Raji (cell line): ENCODE data around the gene OR51E1.

Experiments used
- POLR2A ChIP-seq: IDR thresholded peaks from 2 replicates; pipeline ENCODE4 v1.6.1; 2011; ENCODE audit warnings: low read depth, low read length, control low read depth; ENCODE audit not compliant: insufficient read depth

The OR51E1 gene

GRCh38 chr11:4639931-4640330 lies 3.9 kb upstream of the OR51E1 start:
- no peak for TF ChIP-seq POLR2A

- TF ChIP-seq POLR2A = no peak
These were observed 2.3 kb upstream of the OR51E1 start for GRCh38 chr11:4641501-4641900.

GRCh38 chr11:4642043-4642442 lies 1.7 kb upstream of the OR51E1 start:
- no peak for TF ChIP-seq POLR2A

GRCh38 chr11:4643076-4643475 lies 706 bp upstream of the OR51E1 start:
- no peak for TF ChIP-seq POLR2A

- no peak for TF ChIP-seq POLR2A
These were observed 451 bp downstream of the OR51E1 start for GRCh38 chr11:4644233-4644632.

GRCh38 chr11:4645974-4646373 lies 2.2 kb downstream of the OR51E1 start:
- no peak for TF ChIP-seq POLR2A

GRCh38 chr11:4647766-4648165 lies 4.0 kb downstream of the OR51E1 start:
- no peak for TF ChIP-seq POLR2A

GRCh38 chr11:4654635-4655369 lies 11.0 kb downstream of the OR51E1 start:
- no peak for TF ChIP-seq POLR2A

GRCh38 chr11:4658629-4659445 lies 15.1 kb downstream of the OR51E1 start:
- no peak for TF ChIP-seq POLR2A

GRCh38 chr11:4662876-4663275 lies 19.1 kb downstream of the OR51E1 start:
- no peak for TF ChIP-seq POLR2A

GRCh38 chr11:4664183-4664582 lies 20.4 kb downstream of the OR51E1 start:
- no peak for TF ChIP-seq POLR2A

- no peak for TF ChIP-seq POLR2A
These were observed 21.0 kb downstream of the OR51E1 start for GRCh38 chr11:4664786-4665185.

- TF ChIP-seq POLR2A = no peak
These were observed 21.6 kb downstream of the OR51E1 start for GRCh38 chr11:4665424-4665823.

- TF ChIP-seq POLR2A = no peak
These were observed 28.0 kb downstream of the OR51E1 start for GRCh38 chr11:4671741-4672140.

GRCh38 chr11:4672470-4672869 lies 28.7 kb downstream of the OR51E1 start:
- no peak for TF ChIP-seq POLR2A

- TF ChIP-seq POLR2A = no peak
These were observed 30.0 kb downstream of the OR51E1 start for GRCh38 chr11:4673781-4674180.

- TF ChIP-seq POLR2A = no peak
These were observed 34.2 kb downstream of the OR51E1 start for GRCh38 chr11:4677948-4678347.

- no peak for TF ChIP-seq POLR2A
These were observed 36.6 kb downstream of the OR51E1 start for GRCh38 chr11:4680341-4680740.
